SU-DHL-6 (cell line): ENCODE measurements around the gene DUSP28.

Experiments used
- CTCF ChIP-seq: fragments of 200-600 bp; sonication (generic); IDR thresholded peaks from one replicate; pipeline ENCODE4 v1.5.1; 2017; ENCODE audit warnings: antibody characterized with exemption, mild to moderate bottlenecking, low read length, moderate library complexity; ENCODE audit not compliant: insufficient read depth, poor library complexity, severe bottlenecking
- EZH2phosphoT487 ChIP-seq: fragments of 200-600 bp; sonication (generic), shearing (Covaris generic); conservative IDR thresholded peaks from 2 replicates; pipeline ENCODE4 v1.6.1; 2018; ENCODE audit warnings: mild to moderate bottlenecking, antibody characterized with exemption, low read length, moderate library complexity, mixed read lengths

- TF ChIP-seq CTCF (no peak), EZH2phosphoT487 (no peak)
Observed at GRCh38 chr2:240539906-240540305, 20.3 kb upstream of the DUSP28 start.
